ENCODE measurements around the gene MB21D2. TPM values are rescaled to one million over a fixed set of nuclear protein-coding genes. Genes with fewer than 3 reads are reported as not detected.

The MB21D2 gene
- total and polyA plus RNA-seq, 2 experiments from 2014 or later = 8.1 to 35.9 TPM

- H3K4me2 ChIP-seq = no peak overlapping the region
- peaks cover 53% of the 10 kb centered on the region for H3K4me1 ChIP-seq (ENCODE audit: insufficient read depth)
- no peak overlapping the region for H3K27ac ChIP-seq (ENCODE audit: low read depth)
- Mint-ChIP-seq H3K36me3 (ENCODE audit: low read depth) (peaks cover 14% of the 10 kb centered on the region), H3K27ac (no peak overlapping the region), H3K9me3 (no peaks in the 10 kb centered on the region), H3K27me3 (ENCODE audit: insufficient read depth, low read depth, poor library complexity) (peaks cover 2% of the 10 kb centered on the region), H3K4me3 (no peak overlapping the region), H3K4me1 (peaks cover 50% of the 10 kb centered on the region)
- no peak for ATAC-seq
- H3K36me3 ChIP-seq (ENCODE audit: insufficient read depth) = no peaks in the 10 kb centered on the region
- no peaks in the 10 kb centered on the region for H3K9me2 ChIP-seq (ENCODE audit: insufficient read depth)
- no peak for DNase-seq (ENCODE audit: low spot score)
- H3F3A ChIP-seq (replicated peaks; ENCODE audit: low read depth) = no peaks in the 10 kb centered on the region
- H4K20me1 ChIP-seq (replicated peaks; ENCODE audit: insufficient read depth) = peaks cover 41% of the 10 kb centered on the region
- TF ChIP-seq, protein P1, sequence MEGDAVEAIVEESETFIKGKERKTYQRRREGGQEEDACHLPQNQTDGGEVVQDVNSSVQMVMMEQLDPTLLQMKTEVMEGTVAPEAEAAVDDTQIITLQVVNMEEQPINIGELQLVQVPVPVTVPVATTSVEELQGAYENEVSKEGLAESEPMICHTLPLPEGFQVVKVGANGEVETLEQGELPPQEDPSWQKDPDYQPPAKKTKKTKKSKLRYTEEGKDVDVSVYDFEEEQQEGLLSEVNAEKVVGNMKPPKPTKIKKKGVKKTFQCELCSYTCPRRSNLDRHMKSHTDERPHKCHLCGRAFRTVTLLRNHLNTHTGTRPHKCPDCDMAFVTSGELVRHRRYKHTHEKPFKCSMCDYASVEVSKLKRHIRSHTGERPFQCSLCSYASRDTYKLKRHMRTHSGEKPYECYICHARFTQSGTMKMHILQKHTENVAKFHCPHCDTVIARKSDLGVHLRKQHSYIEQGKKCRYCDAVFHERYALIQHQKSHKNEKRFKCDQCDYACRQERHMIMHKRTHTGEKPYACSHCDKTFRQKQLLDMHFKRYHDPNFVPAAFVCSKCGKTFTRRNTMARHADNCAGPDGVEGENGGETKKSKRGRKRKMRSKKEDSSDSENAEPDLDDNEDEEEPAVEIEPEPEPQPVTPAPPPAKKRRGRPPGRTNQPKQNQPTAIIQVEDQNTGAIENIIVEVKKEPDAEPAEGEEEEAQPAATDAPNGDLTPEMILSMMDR (conservative IDR thresholded peaks at IDR 0.05; ENCODE audit: low read depth in 2 of 2) = peak in 1 of 2 experiments; percentile 21; a peak in 2 of 4 replicates
- TF ChIP-seq JUNB (IDR thresholded peaks at IDR 0.05; ENCODE audit: unreplicated experiment) (no peak), POLR2AphosphoS5 (IDR thresholded peaks at IDR 0.05; ENCODE audit: low read depth) (no peak), NANOG (IDR thresholded peaks at IDR 0.05; ENCODE audit: borderline replicate concordance) (no peak), ETS1 (IDR thresholded peaks at IDR 0.05) (no peak), EZH2phosphoT487 (IDR thresholded peaks at IDR 0.05; ENCODE audit: unreplicated experiment) (no peak)
- TF ChIP-seq, protein P2, sequence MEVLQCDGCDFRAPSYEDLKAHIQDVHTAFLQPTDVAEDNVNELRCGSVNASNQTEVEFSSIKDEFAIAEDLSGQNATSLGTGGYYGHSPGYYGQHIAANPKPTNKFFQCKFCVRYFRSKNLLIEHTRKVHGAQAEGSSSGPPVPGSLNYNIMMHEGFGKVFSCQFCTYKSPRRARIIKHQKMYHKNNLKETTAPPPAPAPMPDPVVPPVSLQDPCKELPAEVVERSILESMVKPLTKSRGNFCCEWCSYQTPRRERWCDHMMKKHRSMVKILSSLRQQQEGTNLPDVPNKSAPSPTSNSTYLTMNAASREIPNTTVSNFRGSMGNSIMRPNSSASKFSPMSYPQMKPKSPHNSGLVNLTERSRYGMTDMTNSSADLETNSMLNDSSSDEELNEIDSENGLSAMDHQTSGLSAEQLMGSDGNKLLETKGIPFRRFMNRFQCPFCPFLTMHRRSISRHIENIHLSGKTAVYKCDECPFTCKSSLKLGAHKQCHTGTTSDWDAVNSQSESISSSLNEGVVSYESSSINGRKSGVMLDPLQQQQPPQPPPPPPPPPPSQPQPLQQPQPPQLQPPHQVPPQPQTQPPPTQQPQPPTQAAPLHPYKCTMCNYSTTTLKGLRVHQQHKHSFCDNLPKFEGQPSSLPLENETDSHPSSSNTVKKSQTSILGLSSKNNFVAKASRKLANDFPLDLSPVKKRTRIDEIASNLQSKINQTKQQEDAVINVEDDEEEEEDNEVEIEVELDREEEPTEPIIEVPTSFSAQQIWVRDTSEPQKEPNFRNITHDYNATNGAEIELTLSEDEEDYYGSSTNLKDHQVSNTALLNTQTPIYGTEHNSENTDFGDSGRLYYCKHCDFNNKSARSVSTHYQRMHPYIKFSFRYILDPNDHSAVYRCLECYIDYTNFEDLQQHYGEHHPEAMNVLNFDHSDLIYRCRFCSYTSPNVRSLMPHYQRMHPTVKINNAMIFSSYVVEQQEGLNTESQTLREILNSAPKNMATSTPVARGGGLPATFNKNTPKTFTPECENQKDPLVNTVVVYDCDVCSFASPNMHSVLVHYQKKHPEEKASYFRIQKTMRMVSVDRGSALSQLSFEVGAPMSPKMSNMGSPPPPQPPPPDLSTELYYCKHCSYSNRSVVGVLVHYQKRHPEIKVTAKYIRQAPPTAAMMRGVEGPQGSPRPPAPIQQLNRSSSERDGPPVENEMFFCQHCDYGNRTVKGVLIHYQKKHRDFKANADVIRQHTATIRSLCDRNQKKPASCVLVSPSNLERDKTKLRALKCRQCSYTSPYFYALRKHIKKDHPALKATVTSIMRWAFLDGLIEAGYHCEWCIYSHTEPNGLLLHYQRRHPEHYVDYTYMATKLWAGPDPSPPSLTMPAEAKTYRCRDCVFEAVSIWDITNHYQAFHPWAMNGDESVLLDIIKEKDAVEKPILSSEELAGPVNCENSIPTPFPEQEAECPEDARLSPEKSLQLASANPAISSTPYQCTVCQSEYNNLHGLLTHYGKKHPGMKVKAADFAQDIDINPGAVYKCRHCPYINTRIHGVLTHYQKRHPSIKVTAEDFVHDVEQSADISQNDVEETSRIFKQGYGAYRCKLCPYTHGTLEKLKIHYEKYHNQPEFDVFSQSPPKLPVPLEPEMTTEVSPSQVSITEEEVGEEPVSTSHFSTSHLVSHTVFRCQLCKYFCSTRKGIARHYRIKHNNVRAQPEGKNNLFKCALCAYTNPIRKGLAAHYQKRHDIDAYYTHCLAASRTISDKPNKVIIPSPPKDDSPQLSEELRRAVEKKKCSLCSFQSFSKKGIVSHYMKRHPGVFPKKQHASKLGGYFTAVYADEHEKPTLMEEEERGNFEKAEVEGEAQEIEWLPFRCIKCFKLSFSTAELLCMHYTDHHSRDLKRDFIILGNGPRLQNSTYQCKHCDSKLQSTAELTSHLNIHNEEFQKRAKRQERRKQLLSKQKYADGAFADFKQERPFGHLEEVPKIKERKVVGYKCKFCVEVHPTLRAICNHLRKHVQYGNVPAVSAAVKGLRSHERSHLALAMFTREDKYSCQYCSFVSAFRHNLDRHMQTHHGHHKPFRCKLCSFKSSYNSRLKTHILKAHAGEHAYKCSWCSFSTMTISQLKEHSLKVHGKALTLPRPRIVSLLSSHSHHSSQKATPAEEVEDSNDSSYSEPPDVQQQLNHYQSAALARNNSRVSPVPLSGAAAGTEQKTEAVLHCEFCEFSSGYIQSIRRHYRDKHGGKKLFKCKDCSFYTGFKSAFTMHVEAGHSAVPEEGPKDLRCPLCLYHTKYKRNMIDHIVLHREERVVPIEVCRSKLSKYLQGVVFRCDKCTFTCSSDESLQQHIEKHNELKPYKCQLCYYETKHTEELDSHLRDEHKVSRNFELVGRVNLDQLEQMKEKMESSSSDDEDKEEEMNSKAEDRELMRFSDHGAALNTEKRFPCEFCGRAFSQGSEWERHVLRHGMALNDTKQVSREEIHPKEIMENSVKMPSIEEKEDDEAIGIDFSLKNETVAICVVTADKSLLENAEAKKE (CRISPR knock-in tag; IDR thresholded peaks at IDR 0.05) = no peak
- no peak overlapping the region for H2AFZ ChIP-seq
- no peak overlapping the region for H3K4me3 ChIP-seq
- no peaks in the 10 kb centered on the region for H3K27me3 ChIP-seq (ENCODE audit: insufficient read depth)
- H3K79me2 ChIP-seq (replicated peaks; ENCODE audit: insufficient read depth) = peaks cover 100% of the 10 kb centered on the region
These were observed 54.6 kb downstream of the MB21D2 start for GRCh38 chr3:192863091-192863420.

Measured in GM23338 (cell line).